ENCODE results near the gene HIPK2. TPM values are rescaled to one million over a fixed set of nuclear protein-coding genes. Genes with fewer than 3 reads are reported as not detected.
"Not testable (repeated sequence)": the region's sequence is repeated elsewhere in the genome, so short reads cannot be mapped to it uniquely, and the experiment has no call there.

The HIPK2 gene
- total and polyA plus RNA-seq, 7 donors: 18.1 to 166 (median 78.5) TPM

GRCh38 chr7:139559364-139560105 lies 218.3 kb downstream of the HIPK2 start:
- intact Hi-C loops (cut with DNase I): no loop called here
- Histone ChIP-seq H3K4me3 (no peak overlapping the region), H3K27me3 (ENCODE audit: insufficient read depth in 3 of 3, low read length in 2 of 3) (no peaks in the 10 kb centered on the region), H3K27ac (no peak overlapping the region), H3K9me3 (no peaks in the 10 kb centered on the region), H3K4me1 (no peaks in the 10 kb centered on the region), H3K36me3 (ENCODE audit: insufficient read depth in 1 of 2, low read depth in 1 of 2) (no peaks in the 10 kb centered on the region)
- no peak for DNase-seq
- no peak for TF ChIP-seq CTCF (IDR thresholded peaks at IDR 0.05)
- WGBS, 3 donors: 71 to 76% (median 76%) methylated on average over 18 of the region's 18 CpGs
- peak in 3 of 4 donors; percentile 22 to 32 (median 26) for ATAC-seq

GRCh38 chr7:139557857-139558581 lies 219.8 kb downstream of the HIPK2 start:
- WGBS, 3 donors: 65 to 72% (median 70%) methylated on average over 8 of the region's 8 CpGs
- no peaks in the 10 kb centered on the region for H3K36me3 ChIP-seq (ENCODE audit: insufficient read depth in 1 of 2, low read depth in 1 of 2)
- H3K27me3 ChIP-seq (ENCODE audit: insufficient read depth in 3 of 3, low read length in 2 of 3): no peaks in the 10 kb centered on the region
- H3K4me3 ChIP-seq: no peak overlapping the region
- DNase-seq (no peak), ATAC-seq (no peak)
- no peak for TF ChIP-seq CTCF (IDR thresholded peaks at IDR 0.05)
- no peaks in the 10 kb centered on the region for H3K9me3 ChIP-seq
- intact Hi-C loops (cut with DNase I): no loop called here
- no peaks in the 10 kb centered on the region for H3K4me1 ChIP-seq
- no peak overlapping the region for H3K27ac ChIP-seq

GRCh38 chr7:139553991-139554700 lies 223.7 kb downstream of the HIPK2 start:
- intact Hi-C loops (cut with DNase I); H3K36me3 ChIP-seq (ENCODE audit: insufficient read depth in 1 of 2, low read depth in 1 of 2); H3K4me3 ChIP-seq; H3K27ac ChIP-seq; DNase-seq; H3K27me3 ChIP-seq (ENCODE audit: insufficient read depth in 3 of 3, low read length in 2 of 3); H3K9me3 ChIP-seq; ATAC-seq; H3K4me1 ChIP-seq: not testable (repeated sequence)
- 90 to 94% (median 92%) methylated on average over 8 of the region's 8 CpGs for WGBS, 3 donors

- no peak for ATAC-seq
- WGBS, 3 donors: 78 to 87% (median 83%) methylated on average over 5 of the region's 5 CpGs
- no peak for TF ChIP-seq CTCF (IDR thresholded peaks at IDR 0.05)
- Histone ChIP-seq H3K27me3 (ENCODE audit: insufficient read depth in 3 of 3, low read length in 2 of 3) (no peaks in the 10 kb centered on the region), H3K4me3 (no peak overlapping the region), H3K9me3 (no peaks in the 10 kb centered on the region), H3K27ac (no peak overlapping the region), H3K4me1 (no peaks in the 10 kb centered on the region), H3K36me3 (ENCODE audit: insufficient read depth in 1 of 2, low read depth in 1 of 2) (no peaks in the 10 kb centered on the region)
- no peak for DNase-seq
- intact Hi-C loops (cut with DNase I): no loop called here
These were observed 229.3 kb downstream of the HIPK2 start for GRCh38 chr7:139548302-139549028.

Measured in psoas muscle (tissue), 8 donors.